ENCODE measurements around the gene SPANXA2. TPM values are rescaled to one million over a fixed set of nuclear protein-coding genes. Genes with fewer than 3 reads are reported as not detected.

SPANXA2 gene
- total RNA-seq (2022; extraction: Qiagen RNA extraction; ENCODE audit: low read depth): 0.17 to 0.27 TPM (median 0.26 TPM) in 3 of 5 replicates, not detected in the others

GRCh38 chrX:141589408-141589807 is at the start of gene SPANXA2:
Gene SPANXA2 (plus strand): TSS chrX:141589708. CDS start chrX:141589768, 60 bp downstream.

DNA sequence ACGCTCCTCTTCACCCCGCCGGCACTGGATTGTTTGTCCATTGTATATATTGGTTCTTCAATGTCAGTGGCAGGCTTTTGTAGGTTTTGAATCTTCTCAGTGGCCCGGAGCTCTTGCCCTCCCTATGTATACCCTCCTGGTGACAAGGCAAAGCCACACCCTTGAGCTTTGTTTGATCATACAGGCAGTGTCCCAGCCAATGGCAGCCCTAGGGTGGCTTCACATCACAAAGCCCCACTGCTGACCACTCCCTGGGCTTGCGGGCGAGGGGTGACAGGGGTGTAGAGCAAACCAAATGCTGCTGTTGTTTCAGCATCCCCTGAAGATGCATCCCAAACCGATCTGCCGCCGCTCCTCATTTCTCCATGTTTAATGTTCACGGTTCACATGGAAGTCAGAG is 4.9 kb upstream of the SPANXA2 start, which contains the start of gene SPANXA1:
SPANXA1 (minus strand) TSS at position 101 of the 400 bp plus-strand sequence; CDS start at position 41, 60 bp downstream.

Other genes with a start within 250 kb of the SPANXA2 start
- gene SPANXA1, start 5.0 kb upstream of the SPANXA2 start, total RNA-seq (2022; extraction: Qiagen RNA extraction; ENCODE audit: low read depth): 0.17 to 0.27 TPM (median 0.26 TPM) in 3 of 5 replicates, not detected in the others
- 0.17 TPM in 1 of 5 replicates, not detected in the others for gene SPANXD, start 109.0 kb downstream of the SPANXA2 start, total RNA-seq (2022; extraction: Qiagen RNA extraction; ENCODE audit: low read depth)
- not detected in 5 replicates for gene MAGEC3, start 248.6 kb downstream of the SPANXA2 start, total RNA-seq (2022; extraction: Qiagen RNA extraction; ENCODE audit: low read depth)

Measured in A549 treated with DMSO at 1 μM for 4 hours (cell line).